GM19099 (cell line): ENCODE data around the gene SLC23A2.

Source experiments
- POLR2A ChIP-seq: IDR thresholded peaks from 3 replicates; pipeline ENCODE4 v1.6.1; 2011; ENCODE audit warnings: low read depth; ENCODE audit not compliant: insufficient read length; ENCODE audit errors: extremely low read depth

The SLC23A2 gene

DNA sequence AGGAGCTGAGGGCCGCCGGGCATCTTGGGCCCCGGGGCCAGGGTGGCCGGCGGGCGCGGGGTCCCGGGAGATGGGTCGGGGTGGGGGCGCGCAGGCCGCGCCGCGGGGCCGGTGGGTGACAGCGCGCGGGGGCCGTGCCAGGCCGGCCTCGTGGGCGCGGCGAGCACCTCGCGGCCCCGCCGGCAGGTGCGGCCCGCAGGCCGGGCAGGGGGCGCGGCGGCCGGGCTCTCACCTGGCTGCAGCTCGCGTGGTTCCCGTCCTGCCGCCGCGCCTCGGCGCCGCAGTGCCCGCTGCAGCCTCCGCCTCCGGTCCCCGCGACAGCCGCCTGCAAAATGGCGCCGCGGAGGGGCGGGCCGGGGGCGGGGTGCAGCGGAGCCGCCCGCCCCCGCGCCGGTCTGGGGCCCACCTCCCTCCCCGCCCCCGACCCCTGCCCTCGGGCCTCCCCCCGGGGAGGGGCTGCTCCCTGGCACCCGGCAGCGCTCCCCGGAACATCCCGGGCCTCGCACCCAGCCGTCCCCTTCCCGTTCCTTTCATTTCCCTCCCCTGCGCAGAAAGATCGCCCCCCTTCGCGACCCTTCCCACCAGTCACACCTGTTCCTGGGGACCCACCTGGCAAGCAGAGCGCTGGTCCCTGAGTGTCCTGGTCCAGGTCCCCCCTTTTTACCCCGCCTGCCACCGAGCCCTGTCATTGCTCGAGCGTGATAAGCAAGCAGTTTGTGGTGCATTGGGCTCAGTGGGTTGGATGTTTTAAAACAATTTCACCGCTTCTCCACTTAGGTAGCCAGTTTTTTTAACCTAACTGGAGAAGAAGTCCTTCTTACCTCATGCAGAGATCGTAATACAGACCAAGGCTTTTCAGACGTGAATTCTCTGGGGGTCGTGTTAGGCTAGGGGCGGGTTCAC, at the start of gene SLC23A2:
SLC23A2 (minus strand) TSS at position 337 of the 903 bp plus-strand sequence. CDS start 68,948 bp downstream, outside the sequence.
- no peak for TF ChIP-seq POLR2A

DNA sequence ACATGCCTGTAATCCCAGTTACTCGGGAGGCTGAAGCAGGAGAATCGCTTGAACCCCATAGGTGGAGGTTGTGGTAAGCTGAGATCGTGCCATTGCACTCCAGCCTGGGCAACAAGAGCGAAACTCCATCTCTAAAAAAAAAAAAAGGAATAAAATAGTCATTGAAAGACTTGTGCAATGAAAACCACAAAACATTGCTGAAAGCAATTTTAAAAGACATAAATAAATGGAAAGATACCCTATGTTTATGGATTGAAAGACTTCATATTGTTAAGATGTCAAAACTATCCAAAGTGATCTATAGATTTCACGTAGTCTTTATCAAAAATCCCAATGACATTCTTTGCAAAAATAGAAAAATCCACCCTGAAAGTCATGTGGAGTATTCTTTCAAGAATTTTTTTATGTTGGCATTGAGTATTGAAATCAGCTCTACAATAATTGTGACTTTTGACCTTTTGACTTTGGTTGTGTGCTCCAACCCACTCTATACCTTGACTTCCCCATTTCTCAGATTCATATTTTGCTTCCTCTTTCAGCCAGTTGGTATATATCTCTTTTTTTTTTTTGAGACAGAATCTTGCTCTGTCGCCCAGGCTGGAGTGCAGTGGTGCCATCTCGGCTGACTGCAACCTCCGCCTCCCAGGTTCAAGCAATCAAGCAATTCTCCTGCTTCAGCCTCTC, 45.5 kb upstream of the SLC23A2 start:
- TF ChIP-seq POLR2A: no peak

DNA sequence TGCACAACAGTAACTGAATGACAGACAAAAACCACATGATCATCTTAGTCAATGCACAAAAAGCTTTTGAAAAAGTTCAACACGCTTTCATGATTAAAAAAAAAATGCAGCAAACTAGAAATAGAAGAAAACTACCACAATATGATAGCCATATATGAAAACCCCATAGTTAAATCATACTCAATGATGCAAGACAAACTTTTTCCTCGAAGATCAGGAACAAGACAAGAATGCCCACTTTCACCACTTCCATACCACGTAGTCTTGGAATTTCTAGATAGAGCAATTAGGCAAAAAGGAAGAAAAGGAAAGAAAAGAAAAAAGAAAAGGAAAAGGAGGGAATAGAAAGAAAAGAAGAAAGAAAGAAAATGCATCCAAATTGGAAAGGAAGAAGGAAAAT, 44.6 kb upstream of the SLC23A2 start:
- TF ChIP-seq POLR2A: no peak

DNA sequence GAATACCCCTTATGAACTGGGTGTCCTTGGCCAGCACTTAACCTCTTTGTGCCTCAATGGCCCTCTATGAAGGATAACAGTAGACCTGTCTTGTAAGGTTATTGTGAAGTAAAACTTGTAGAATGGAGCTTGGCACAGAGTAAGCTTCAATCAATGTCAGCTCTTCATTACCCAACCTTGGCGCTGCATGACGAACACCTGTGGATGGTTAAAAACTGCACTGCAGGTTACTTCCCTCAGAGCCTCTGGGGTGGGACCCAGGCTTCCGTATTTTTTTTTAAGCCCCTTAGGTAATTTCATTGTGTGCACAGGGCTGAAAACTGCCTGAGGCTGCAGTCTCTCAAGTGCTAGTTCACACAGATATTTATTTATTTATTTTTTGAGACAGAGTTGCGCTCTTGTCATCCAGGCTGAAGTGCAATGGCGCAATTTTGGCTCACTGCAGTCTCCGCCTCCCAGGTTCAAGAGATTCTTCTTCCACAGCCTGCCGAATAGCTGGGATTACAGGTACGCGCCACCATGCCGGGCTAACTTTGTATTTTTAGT, 42.8 kb upstream of the SLC23A2 start:
- no peak for TF ChIP-seq POLR2A

DNA sequence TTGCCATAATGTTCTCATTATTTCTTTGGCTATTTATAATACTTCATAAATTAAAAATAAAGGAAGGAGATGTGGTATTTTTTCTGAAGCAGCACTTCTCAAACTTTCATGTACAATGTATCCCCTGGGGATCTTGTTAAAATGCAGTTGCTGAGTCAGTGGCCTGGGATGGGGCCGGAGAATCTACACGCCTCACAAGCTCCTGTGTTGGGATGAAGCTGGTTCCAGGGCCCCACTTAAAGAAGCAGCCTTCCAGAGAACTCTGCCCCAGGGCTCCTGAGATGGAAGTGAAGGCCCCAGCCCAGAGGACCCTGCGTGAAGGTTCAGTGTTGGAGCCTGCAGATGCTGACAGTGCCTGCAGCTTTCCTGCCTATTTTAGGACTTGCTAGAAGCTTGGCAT, 40.1 kb upstream of the SLC23A2 start:
- TF ChIP-seq POLR2A: no peak

DNA sequence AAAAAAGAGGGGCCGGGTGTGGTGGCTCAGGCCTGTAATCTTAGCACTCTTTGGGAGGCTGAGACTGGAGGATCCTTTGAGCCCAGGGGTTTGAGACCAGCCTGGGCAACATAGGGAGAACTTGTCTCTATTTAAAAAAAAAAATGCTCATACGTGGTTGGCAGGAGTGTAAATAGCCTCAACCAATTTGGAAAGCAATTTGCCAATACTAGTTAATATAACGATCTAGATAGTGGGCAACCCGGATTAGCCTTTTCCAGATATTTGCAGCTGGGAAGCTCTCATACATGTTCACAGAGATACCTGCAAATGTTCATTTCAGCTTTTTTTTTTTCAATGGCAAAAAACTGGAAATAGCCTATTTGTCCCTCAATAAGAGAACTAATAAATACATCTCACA, 39.0 kb upstream of the SLC23A2 start:
- no peak for TF ChIP-seq POLR2A

DNA sequence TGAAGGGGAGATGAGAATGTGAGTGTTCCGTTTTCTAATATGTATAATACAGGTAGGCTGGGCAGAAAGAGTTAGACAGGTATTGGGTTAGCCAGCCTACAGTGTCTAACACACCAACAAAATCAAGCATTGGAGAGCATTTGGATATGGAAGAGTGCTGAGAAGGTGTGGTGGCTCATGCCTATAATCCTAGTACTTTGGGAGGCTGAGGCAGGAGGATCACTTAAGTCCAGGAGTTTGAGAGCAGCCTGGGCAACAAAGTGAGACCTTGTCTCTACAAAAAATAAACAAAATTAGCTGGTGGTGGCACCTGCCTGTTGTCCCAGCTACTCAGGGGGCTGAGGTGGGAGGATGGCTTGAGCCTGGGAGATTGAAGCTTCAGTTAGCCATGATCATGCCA, 38.6 kb upstream of the SLC23A2 start:
- TF ChIP-seq POLR2A: no peak

DNA sequence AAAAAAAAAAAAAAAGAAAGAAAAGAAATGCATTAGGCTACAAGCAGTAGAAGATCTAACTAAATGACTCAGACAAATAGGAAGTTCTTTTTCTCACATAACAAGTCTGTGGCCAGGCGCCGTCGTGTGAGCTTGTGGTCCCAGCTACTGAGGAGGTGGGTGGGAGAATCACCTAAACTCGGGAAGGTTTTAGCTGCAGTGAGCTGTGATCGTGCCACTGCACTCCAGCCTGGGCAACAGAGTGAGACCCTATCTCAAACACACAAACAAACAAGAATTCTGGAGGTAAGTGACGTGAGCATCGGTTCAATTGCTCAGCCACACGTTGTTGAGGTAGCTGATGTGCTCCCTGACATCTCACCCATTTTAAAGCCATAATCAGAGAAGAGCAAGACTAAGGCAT, 37.9 kb upstream of the SLC23A2 start:
- TF ChIP-seq POLR2A: no peak

DNA sequence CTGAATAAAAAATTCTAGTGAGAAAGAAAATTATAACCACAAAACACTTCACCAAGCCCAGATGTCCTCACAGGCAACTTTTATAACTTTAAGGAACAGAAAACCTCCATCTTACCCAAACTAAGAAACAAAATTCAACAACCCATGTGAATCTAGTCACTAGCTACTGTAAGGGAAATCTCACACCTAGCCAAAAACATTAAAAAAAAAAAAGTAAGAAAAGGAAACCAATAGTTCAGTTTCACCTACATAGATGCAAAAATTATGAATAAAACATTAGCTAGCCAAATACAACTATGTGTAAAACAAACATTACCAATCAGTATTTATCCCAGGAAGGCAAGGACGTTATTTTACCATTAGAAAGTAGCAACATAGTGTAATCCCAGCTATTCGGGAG, 35.5 kb upstream of the SLC23A2 start:
- no peak for TF ChIP-seq POLR2A

DNA sequence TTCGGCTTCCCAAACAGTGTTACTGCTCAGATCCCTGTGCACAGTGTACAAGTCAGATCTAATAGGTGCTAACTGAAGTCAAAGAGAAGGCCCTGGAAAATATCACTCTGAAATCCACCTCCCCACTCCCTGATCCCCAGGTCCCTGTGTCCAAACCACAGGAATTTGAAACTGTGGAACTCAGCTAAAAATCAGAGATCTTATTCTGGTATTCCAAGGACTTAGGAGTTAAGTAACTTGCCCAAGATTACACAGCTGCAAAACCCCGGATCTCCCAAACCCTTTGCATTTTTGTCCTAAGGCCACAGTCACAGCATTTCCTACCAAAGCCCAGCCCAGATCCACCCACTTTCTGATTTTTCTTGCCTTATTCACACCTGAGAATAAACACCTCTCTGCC, 32.3 kb upstream of the SLC23A2 start:
- no peak for TF ChIP-seq POLR2A

DNA sequence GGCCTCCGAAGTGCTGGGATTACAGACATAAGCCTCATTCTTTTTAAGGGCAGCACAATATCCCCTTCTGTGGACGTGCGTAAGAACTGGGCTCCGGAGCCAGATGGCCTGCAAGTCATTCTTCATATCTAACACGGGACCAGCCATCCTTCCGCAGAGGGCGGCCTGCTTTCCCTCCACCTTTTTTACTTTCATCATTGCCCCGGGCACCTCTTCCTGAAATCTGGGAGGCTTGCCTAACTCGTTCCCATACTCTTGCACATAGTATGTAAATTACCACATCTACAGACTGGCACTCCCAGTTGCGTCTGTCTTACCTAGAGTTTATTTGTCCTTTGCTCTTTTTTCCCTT, 29.9 kb upstream of the SLC23A2 start:
- TF ChIP-seq POLR2A: no peak

DNA sequence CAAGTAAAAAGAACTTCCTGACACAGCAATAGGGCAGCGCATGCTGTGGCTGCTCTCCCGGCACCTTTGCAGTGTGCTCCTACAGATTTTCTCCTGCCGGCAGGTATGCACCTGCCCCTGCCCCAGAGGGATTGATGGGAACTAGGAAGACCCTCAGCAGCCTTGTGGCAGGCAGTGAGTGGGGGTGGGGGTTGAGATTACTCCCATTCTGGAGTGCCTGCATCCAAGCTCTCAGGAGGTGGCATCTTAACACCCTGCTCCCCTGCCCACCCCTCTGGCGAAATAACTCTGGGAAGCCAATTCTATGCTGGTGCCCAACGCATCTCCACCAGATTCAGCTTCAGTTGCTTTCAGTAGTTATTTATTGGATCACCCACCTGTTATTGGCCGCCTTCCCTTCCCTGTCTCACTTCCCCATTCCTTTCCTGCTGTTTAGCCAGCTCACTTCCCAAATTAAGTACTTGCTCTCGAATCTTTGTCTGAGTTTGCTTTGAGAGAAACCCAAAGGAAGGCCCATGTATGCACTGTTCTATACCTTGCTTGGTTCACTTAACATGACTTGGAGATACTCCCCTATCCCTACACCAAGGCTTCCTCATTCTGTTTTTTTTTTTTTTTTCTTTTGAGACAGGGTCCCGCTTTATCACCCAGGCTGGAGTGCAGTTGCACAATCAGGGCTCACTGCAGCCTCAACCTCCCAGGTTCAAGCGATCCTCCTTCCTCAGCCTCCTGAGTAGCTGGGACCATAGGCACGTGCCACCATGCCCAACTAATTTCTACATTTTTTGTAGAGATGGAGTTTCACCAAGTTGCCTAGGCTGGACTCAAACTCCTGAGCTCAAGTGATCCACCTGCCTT, 29.3 kb upstream of the SLC23A2 start:
- TF ChIP-seq POLR2A: no peak

DNA sequence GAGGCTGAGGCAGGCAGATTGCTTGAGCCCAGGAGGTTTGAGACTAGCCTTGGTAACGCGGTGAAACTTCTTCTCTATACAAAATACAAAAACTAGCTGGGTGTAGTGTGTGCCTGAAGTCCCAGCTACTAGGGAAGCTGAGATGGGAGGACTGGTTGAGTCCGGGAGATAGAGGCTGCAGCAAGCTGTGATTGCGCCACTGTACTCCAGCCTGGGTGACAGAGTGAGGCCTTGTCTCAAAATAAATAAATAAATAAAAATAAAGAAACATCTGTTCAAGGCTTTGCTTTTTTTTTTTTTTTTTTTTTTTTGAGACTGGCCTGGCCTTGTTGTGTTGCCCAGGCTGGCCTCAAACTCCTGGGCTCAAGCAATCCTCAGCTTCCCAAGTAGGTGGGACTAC, 23.7 kb upstream of the SLC23A2 start:
- TF ChIP-seq POLR2A: no peak

DNA sequence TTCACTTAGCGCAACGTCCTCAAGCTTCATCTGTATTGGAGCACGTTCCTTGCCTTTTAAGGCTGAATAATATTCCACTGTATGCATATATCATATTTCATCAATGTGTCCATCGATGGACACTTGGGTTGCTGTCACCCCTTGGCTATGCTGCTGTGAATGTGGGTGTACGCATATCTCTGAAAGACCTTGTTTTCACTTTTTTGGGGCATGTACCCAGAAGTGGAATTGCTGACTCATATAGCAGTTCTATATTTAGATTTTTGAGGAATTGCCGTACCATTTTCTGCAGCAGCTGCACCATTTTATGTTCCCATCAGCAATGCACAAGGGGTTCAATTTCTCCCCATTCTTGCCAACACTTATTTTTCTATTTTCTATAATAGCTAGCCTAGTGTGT, 22.8 kb upstream of the SLC23A2 start:
- TF ChIP-seq POLR2A: no peak

DNA sequence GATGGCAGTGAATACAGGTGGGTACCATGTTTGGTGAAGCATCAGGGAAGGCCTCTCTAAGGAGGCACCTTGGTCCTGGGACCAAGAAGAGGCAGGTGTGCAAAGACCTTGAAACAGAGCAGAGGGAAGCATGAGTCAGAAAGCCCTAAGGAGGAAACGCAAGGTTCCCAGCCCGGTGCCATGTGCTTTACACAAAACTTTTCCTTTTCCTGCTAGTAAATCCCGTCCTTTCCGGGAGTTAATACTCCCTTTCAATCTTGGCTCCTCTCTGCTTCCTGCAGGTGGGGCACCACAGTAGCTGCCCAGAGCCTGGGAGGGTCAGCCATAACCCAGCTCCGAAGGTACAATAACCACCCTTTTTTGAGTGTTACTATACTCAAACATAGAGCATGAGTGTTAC, 19.4 kb upstream of the SLC23A2 start:
- TF ChIP-seq POLR2A: no peak
